Measurements from ENCODE around the gene FOSL1. TPM values are rescaled to one million over a fixed set of nuclear protein-coding genes. Genes with fewer than 3 reads are reported as not detected.
A peak's percentile ranks its signal among the peaks of the same experiment; 100 is the strongest.
"Not testable (repeated sequence)": the region's sequence is repeated elsewhere in the genome, so short reads cannot be mapped to it uniquely, and the experiment has no call there.

Gene FOSL1
- total RNA-seq, 2 experiments from 2014 or later, result 11.1 to 11.3 TPM

- Mint-ChIP-seq H3K36me3 (ENCODE audit: low read depth) (peaks cover 53% of the 10 kb centered on the region), H3K4me3 (no peak overlapping the region), H3K9me3 (ENCODE audit: low read depth) (peaks cover 3% of the 10 kb centered on the region), H3K27me3 (no peaks in the 10 kb centered on the region), H3K4me1 (peaks cover 26% of the 10 kb centered on the region), H3K27ac (no peak overlapping the region)
- ATAC-seq, result no peak
- intact Hi-C loops (cut with DNase I, micrococcal nuclease), result no loop called here
- ChIA-PET POLR2A (interaction anchor here (0.8 to 1.4 kb wide), 7 partner anchors 9 to 316 kb away, joined by 3 to 6 read pairs (median 3); partner anchors contain the start of gene SNX32), CTCF (interaction anchor here (0.6 to 2.0 kb wide), 12 partner anchors 8 to 224 kb away, joined by 3 to 14 read pairs (median 3); partner anchors contain the start of genes BANF1 and MUS81)
- DNase-seq, result no peak
Measured at GRCh38 chr11:65851811-65852507, 48.2 kb downstream of the FOSL1 start.

GRCh38 chr11:65851083-65851579, 49.1 kb downstream of the FOSL1 start:
- POLR2A ChIA-PET, result interaction anchor here (1.2 to 2.5 kb wide), 4 partner anchors 8 to 107 kb away, joined by 3 to 8 read pairs (median 4); no protein-coding TSS in a partner anchor
- DNase-seq, result no peak
- H3K27me3 Mint-ChIP-seq, result no peaks in the 10 kb centered on the region

GRCh38 chr11:65850217-65851082, 49.7 kb downstream of the FOSL1 start:
- ChIA-PET POLR2A (interaction anchor here (1.3 to 2.5 kb wide), 2 partner anchors 9 to 11 kb away, joined by 6 to 8 read pairs; no protein-coding TSS in a partner anchor), CTCF (interaction anchor here (0.5 to 3.1 kb wide), 10 partner anchors 9 to 1383 kb away, joined by 3 to 14 read pairs (median 4); partner anchors contain the start of genes KAT5 and MUS81)
- Mint-ChIP-seq H3K36me3 (ENCODE audit: low read depth) (peaks cover 38% of the 10 kb centered on the region), H3K27me3 (no peaks in the 10 kb centered on the region), H3K4me3 (no peak overlapping the region), H3K27ac (no peak overlapping the region), H3K9me3 (ENCODE audit: low read depth) (peaks cover 3% of the 10 kb centered on the region), H3K4me1 (peaks cover 12% of the 10 kb centered on the region)
- DNase-seq, result no peak
- intact Hi-C loops (cut with DNase I, micrococcal nuclease), result no loop called here
- no peak for ATAC-seq

More at GRCh38 chr11:65851083-65851579, 49.1 kb downstream of the FOSL1 start:
- CTCF ChIA-PET, result interaction anchor here (0.5 to 3.1 kb wide), 11 partner anchors 9 to 1383 kb away, joined by 3 to 14 read pairs (median 3); partner anchors contain the start of gene MUS81
- ATAC-seq, result peak; percentile 45
- peaks cover 3% of the 10 kb centered on the region for H3K9me3 Mint-ChIP-seq (ENCODE audit: low read depth)
- H3K27ac Mint-ChIP-seq, result no peak overlapping the region
- intact Hi-C loops (cut with DNase I, micrococcal nuclease), result no loop called here
- peaks cover 45% of the 10 kb centered on the region for H3K36me3 Mint-ChIP-seq (ENCODE audit: low read depth)
- H3K4me1 Mint-ChIP-seq, result peaks cover 19% of the 10 kb centered on the region
- H3K4me3 Mint-ChIP-seq, result no peak overlapping the region

GRCh38 chr11:65849771-65850216, 50.4 kb downstream of the FOSL1 start:
- ChIA-PET POLR2A (interaction anchor here (2.5 kb wide), 1 partner anchor 9 kb away, joined by 8 read pairs; no protein-coding TSS in a partner anchor), CTCF (interaction anchor here (1.1 to 3.1 kb wide), 6 partner anchors 10 to 197 kb away, joined by 3 to 11 read pairs (median 6); partner anchors contain the start of genes KAT5 and MUS81)
- no peak overlapping the region for H3K4me3 Mint-ChIP-seq
- ATAC-seq, result no peak
- peaks cover 3% of the 10 kb centered on the region for H3K9me3 Mint-ChIP-seq (ENCODE audit: low read depth)
- H3K36me3 Mint-ChIP-seq (ENCODE audit: low read depth), result peaks cover 34% of the 10 kb centered on the region
- intact Hi-C loops (cut with DNase I, micrococcal nuclease), result no loop called here
- H3K4me1 Mint-ChIP-seq, result peaks cover 7% of the 10 kb centered on the region
- no peaks in the 10 kb centered on the region for H3K27me3 Mint-ChIP-seq
- no peak for DNase-seq
- no peak overlapping the region for H3K27ac Mint-ChIP-seq

- Mint-ChIP-seq H3K27me3 (no peaks in the 10 kb centered on the region), H3K36me3 (ENCODE audit: low read depth) (peaks cover 29% of the 10 kb centered on the region), H3K4me3 (no peak overlapping the region), H3K9me3 (ENCODE audit: low read depth) (peaks cover 3% of the 10 kb centered on the region), H3K27ac (no peak overlapping the region), H3K4me1 (peaks cover 2% of the 10 kb centered on the region)
- no peak for DNase-seq
- ChIA-PET POLR2A (interaction anchor here (2.5 kb wide), 1 partner anchor 10 kb away, joined by 8 read pairs; no protein-coding TSS in a partner anchor), CTCF (interaction anchor here (0.9 to 3.1 kb wide), 6 partner anchors 10 to 196 kb away, joined by 3 to 11 read pairs (median 6); partner anchors contain the start of genes KAT5 and MUS81)
- no peak for ATAC-seq
- intact Hi-C loops (cut with DNase I, micrococcal nuclease), result no loop called here
Measured at GRCh38 chr11:65849366-65849765, 50.8 kb downstream of the FOSL1 start.

GRCh38 chr11:65848693-65849092, 51.5 kb downstream of the FOSL1 start:
- H3K4me1 Mint-ChIP-seq; H3K27me3 Mint-ChIP-seq; DNase-seq; intact Hi-C loops (cut with DNase I, micrococcal nuclease); H3K27ac Mint-ChIP-seq; ATAC-seq; H3K4me3 Mint-ChIP-seq; H3K9me3 Mint-ChIP-seq (ENCODE audit: low read depth): not testable (repeated sequence)
- POLR2A ChIA-PET, result interaction anchor here (2.5 kb wide), 1 partner anchor 10 kb away, joined by 8 read pairs; no protein-coding TSS in a partner anchor
- H3K36me3 Mint-ChIP-seq (ENCODE audit: low read depth), result peaks cover 23% of the 10 kb centered on the region
- CTCF ChIA-PET, result interaction anchor here (0.7 to 3.1 kb wide), 8 partner anchors 11 to 195 kb away, joined by 3 to 11 read pairs (median 4); partner anchors contain the start of gene MUS81

- DNase-seq, result no peak
- H3K4me3 Mint-ChIP-seq, result no peak overlapping the region
- H3K27me3 Mint-ChIP-seq, result no peaks in the 10 kb centered on the region
- POLR2A ChIA-PET, result interaction anchor here (0.6 kb wide), 1 partner anchor 791 kb away, joined by 4 read pairs; the partner anchor contains the start of gene RBM4
- no peak for ATAC-seq
- CTCF ChIA-PET, result interaction anchor here (0.8 to 1.6 kb wide), 7 partner anchors 15 to 234 kb away, joined by 3 to 5 read pairs (median 4); partner anchors contain the start of gene FIBP
- peaks cover 15% of the 10 kb centered on the region for H3K36me3 Mint-ChIP-seq (ENCODE audit: low read depth)
- no peak overlapping the region for H3K27ac Mint-ChIP-seq
- intact Hi-C loops (cut with DNase I, micrococcal nuclease), result no loop called here
- H3K4me1 Mint-ChIP-seq, result no peaks in the 10 kb centered on the region
- H3K9me3 Mint-ChIP-seq (ENCODE audit: low read depth), result peaks cover 3% of the 10 kb centered on the region
Measured at GRCh38 chr11:65847746-65848145, 52.4 kb downstream of the FOSL1 start.

GRCh38 chr11:65844231-65844872, 55.8 kb downstream of the FOSL1 start:
- no peaks in the 10 kb centered on the region for H3K27me3 Mint-ChIP-seq
- H3K36me3 Mint-ChIP-seq (ENCODE audit: low read depth), result no peaks in the 10 kb centered on the region
- intact Hi-C loops (cut with DNase I, micrococcal nuclease), result no loop called here
- CTCF ChIA-PET, result interaction anchor here (0.5 to 1.6 kb wide), 9 partner anchors 8 to 75 kb away, joined by 3 to 5 read pairs (median 4); partner anchors contain the start of gene CCDC85B
- H3K4me3 Mint-ChIP-seq, result no peak overlapping the region
- ATAC-seq (no peak), DNase-seq (no peak)
- POLR2A ChIA-PET, result no interaction called here
- no peaks in the 10 kb centered on the region for H3K4me1 Mint-ChIP-seq
- no peak overlapping the region for H3K27ac Mint-ChIP-seq
- no peaks in the 10 kb centered on the region for H3K9me3 Mint-ChIP-seq (ENCODE audit: low read depth)

- ChIA-PET POLR2A (no interaction called here), CTCF (interaction anchor here (0.9 to 1.5 kb wide), 6 partner anchors 8 to 27 kb away, joined by 3 to 5 read pairs (median 4); no protein-coding TSS in a partner anchor)
- H3K4me3 Mint-ChIP-seq, result no peak overlapping the region
- intact Hi-C loops (cut with DNase I, micrococcal nuclease), result no loop called here
- H3K9me3 Mint-ChIP-seq (ENCODE audit: low read depth), result no peaks in the 10 kb centered on the region
- DNase-seq (no peak), ATAC-seq (no peak)
- H3K27ac Mint-ChIP-seq, result no peak overlapping the region
- no peaks in the 10 kb centered on the region for H3K27me3 Mint-ChIP-seq
- no peaks in the 10 kb centered on the region for H3K4me1 Mint-ChIP-seq
- H3K36me3 Mint-ChIP-seq (ENCODE audit: low read depth), result no peaks in the 10 kb centered on the region
Measured at GRCh38 chr11:65843811-65844210, 56.4 kb downstream of the FOSL1 start.

- no peaks in the 10 kb centered on the region for H3K36me3 Mint-ChIP-seq (ENCODE audit: low read depth)
- intact Hi-C loops (cut with DNase I, micrococcal nuclease), result no loop called here
- H3K9me3 Mint-ChIP-seq (ENCODE audit: low read depth), result no peaks in the 10 kb centered on the region
- CTCF ChIA-PET, result interaction anchor here (0.6 kb wide), 1 partner anchor 82 kb away, joined by 3 read pairs; no protein-coding TSS in a partner anchor
- no peak overlapping the region for H3K27ac Mint-ChIP-seq
- H3K4me1 Mint-ChIP-seq, result no peaks in the 10 kb centered on the region
- no peaks in the 10 kb centered on the region for H3K27me3 Mint-ChIP-seq
- ATAC-seq (no peak), DNase-seq (no peak)
- H3K4me3 Mint-ChIP-seq, result no peak overlapping the region
- POLR2A ChIA-PET, result no interaction called here
Measured at GRCh38 chr11:65842144-65842543, 58.0 kb downstream of the FOSL1 start.

Measured in activated CD4-positive, alpha-beta T cell treated with anti-CD3 and anti-CD28 coated beads for 36 hours (primary cell).